Effector CD4-positive, alpha-beta T cell (primary cell): ENCODE results near the gene TRERF1.
"Not testable (repeated sequence)": the region's sequence is repeated elsewhere in the genome, so short reads cannot be mapped to it uniquely, and the experiment has no call there.

ENCODE experiments used
- DNase-seq: peaks from one replicate; pipeline ENCODE4 v3.0.0-alpha.2; 2020

TRERF1 gene

GRCh38 chr6:42236682-42237473, 214.8 kb downstream of the TRERF1 start:
- DNase-seq: no peak

- no peak for DNase-seq
Measured at GRCh38 chr6:42236030-42236429, 215.7 kb downstream of the TRERF1 start.

- no peak for DNase-seq
Measured at GRCh38 chr6:42232035-42232434, 219.7 kb downstream of the TRERF1 start.

DNA sequence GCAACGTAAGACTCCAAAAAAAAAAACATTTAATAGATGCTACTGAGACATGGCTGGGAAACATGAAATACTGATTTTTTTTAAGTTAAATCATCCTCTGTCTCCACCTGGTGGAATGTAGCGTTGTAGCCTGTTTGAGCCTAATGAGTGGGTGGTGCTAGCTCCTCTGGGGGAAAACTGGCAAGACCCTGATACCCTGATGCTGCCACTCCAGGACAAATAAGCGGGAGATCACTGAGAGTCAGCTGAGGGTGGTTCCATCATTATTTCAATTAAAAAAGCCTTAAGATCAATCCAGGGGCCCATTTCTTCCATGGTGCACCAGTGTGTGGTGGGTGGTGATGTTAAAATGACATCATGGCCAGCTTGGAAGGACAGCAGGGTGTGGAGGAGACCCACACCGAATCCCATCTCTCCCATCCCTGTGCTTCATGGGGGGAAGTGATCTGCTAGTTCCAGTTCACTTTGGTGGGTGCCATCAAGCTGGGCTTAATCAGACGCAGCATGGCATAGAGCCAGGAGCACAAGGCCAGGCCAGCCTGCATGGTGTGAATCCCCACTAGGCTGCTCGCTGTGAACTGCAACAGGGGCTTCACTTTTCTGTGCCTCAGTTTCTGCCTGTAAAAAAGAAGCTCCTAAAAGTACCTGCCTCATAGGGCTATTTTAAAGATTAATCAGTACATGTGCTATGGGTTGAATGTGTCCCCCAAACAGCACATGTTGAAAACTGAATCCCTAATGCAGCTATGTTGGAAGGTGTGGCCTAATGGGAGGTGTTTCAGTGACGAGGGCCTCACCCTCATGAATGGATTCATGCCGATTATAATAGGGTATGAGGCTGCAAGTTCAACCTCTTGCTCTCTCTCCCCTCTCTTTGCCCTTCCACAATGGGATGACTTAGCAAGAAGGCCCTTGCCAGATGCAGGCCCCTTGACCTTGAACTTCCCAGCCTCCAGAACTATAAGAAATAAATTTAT, 221.1 kb downstream of the TRERF1 start:
- DNase-seq: no peak

GRCh38 chr6:42229506-42230119, 222.1 kb downstream of the TRERF1 start:
- no peak for DNase-seq

DNA sequence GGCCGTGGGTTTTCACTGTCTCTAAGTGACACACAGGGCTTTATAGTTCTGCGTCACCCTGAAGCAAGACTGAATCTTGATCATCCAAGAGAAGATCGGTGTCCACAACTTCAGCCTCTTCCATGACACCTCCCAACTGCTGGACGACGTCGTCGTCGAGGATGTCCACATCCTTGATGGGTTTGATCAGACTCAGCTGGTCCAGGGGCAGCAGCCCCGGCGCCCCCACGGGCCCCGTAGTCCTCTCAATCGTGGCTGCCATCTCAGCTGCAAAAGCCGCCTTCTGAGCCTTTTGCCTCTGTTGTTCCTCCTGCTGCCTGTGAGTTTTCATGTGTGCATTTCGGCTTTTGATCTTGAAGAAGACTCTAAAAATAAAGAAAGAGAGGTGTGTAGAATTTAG, 223.4 kb downstream of the TRERF1 start:
- DNase-seq: no peak

GRCh38 chr6:42227173-42227850, 224.4 kb downstream of the TRERF1 start:
- no peak for DNase-seq

DNA sequence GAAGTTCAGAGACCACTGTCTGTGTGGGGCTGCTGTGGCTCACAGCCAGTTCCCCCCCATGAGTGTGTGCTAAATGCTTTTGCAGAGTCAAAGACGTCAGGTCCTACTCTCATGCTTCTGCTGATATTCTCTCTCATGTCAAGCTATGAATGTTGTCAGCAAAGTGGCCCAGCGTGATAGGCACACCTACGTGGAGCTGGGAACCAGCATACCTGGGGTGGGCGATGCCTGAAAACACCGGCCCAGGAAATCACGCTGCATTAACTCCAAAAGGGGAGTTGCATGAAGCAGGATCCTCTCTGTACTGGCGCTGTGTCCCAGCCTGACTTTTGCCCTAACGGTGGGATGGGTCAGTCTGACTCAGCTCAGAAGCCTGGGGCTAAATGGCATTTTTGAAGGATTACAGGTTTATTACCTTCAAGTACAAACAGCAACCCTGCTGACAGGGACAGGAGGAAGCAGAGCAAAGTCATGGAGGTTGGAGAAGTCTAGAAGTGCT, 225.0 kb downstream of the TRERF1 start:
- DNase-seq: no peak

DNA sequence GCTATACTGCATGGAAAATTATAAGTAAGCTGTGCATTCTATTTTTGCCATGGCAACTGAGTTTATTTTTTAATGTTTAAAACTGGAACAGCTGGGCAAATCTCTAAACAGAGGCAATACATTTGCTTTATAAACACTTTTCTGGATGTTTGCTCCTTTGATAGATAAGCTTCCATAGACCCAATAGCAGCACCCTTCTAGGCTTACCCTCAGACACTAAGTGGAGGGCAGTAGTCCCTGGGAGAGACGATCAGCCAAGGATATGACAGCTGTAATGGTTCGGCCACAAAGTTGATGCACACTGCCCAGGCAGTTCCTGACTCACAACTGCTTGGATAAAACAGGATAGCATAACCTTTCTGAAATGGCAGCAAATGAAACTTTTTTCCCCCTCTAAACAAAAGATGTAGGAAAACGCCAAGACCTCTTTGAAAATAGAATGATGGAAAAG, 225.5 kb downstream of the TRERF1 start:
- no peak for DNase-seq

GRCh38 chr6:42225419-42225818, 226.3 kb downstream of the TRERF1 start:
- DNase-seq: no peak

DNA sequence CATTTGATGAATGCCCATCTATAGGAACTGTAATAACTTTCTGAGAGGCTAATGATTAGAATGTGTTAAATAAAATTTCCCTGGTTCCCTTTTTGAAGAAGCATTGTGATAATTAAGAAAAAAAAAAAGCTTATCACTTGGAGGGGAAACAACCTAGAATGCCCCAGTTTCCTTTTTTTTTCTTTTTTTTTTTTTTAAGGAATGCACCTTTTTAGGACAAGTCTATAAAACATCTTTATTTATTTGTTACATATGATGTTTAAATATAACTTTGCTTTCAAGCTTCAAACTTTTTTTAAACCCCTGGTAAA, 226.7 kb downstream of the TRERF1 start:
- no peak for DNase-seq

- DNase-seq: no peak
Measured at GRCh38 chr6:42224222-42225028, 227.3 kb downstream of the TRERF1 start.

DNA sequence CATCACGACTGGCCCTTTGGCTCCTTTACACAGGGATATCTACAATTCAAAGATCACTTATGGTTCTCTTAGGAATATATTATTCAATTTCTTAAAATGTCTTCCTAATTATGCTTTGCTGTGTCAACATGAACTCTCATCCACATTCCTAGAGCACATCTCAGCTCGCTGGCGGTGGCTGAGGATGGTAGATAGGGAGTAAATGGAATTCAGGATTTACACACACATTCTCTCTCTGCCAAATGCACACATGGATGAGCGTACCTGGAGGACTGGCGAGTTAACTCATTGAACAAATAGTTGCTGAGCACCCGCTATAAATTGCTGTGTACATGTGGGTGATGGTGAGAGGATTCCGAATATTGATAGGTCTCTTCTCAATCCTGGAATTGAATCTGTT, 229.3 kb downstream of the TRERF1 start:
- no peak for DNase-seq

DNA sequence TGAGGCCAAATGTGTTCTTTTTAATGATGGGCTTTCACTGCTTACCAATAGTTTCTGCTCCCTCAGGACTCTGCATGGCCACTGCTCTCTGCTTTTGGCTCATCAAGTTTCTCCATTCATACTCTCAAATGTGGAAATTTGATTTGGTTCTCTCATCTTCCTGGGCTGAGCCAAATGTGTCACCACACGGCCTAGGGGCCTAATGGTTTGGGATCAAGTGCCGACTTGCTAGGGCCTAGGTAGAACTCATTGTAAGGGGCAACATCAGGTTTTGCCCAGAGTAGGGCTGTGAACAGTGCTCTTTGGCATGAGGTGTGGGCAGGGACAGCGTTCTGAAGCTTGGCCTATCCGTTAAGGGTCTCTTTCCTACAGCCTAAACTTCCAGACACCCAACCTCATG, 230.2 kb downstream of the TRERF1 start:
- DNase-seq: no peak

DNA sequence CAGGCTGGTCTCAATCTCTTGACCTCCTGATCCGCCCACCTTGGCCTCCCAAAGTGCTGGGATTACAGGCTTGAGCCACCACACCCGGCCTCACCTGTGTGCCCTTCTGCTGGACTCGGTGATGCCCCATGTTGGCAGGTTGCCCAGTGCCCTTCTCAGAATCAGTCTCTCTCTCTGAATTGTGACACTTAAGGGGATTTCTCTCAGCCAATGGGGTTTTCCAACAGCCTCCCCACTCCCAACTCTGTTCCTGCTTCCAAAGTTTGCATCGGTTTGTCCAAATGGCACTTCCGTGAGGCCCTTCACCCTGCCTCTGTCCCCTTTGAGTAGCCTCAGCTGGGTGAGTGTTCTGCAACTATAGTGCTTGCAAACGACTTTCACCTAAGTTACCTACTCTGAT, 230.9 kb downstream of the TRERF1 start:
- DNase-seq: no peak

DNA sequence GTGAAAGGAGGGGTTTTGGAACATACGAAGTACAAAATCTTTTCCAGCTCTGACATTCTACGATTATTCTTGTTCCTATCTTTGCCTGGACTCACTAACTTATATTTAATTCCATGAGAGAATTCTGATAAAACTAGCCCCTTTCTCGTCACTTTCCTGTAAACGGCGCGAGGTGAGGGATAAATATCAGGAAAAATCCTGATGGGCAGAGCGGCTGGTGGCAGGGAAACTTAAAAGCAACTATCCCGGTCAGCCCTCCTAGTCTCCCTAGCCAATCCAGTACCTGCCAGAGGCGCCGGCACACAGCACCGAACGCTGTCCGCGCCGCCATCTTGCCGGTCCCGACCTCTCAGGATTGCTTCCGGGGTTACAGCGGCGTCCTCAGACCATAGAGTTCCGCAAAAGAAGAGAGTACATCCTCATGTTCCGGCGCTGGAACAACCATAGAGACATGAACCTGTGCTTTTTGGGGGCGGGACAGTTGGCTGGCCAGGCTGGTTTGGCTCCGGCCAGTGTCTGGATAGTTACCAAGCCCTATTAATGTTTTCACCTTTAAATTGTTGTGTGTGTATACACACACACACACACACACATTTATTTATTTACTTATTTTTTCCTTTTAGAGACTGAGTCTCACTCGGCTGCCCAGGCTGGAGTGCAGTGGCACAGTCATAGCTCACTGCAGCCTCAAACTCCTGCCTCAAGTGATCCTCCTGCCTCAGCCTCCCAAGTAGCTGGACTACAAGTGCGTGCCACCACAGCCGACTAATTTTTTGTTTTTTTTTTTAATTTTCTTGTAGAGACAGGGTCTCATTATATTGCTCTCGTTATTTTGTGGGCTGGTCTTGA, 234.0 kb downstream of the TRERF1 start, which contains the start of gene MRPS10:
Gene MRPS10, minus strand, starts transcription at position 343 of the 849 bp plus-strand sequence. Its CDS starts 12 bp downstream, at position 331.
- DNase-seq: peak; percentile 91

DNA sequence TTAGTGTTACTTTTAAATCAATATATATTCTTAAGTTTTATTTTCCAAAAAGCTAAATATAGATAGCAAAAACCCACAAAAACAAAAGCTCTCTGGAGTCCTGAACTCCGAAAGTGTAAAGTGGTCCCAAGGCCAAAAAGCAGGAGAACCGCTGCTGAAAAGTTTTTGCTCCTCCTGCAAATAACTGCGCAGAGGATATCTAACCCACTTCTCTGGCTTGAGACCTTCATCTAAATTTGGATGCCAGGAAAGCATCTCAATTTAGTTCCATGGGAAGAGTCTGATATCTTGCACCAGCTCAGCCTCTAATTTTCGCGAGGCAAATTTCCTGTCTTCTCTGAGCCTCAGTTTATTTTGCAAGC, 234.6 kb downstream of the TRERF1 start:
- no peak for DNase-seq

- DNase-seq: not testable (repeated sequence)
Measured at GRCh38 chr6:42216495-42216894, 235.2 kb downstream of the TRERF1 start.

GRCh38 chr6:42212442-42212841, 239.3 kb downstream of the TRERF1 start:
- DNase-seq: no peak

- no peak for DNase-seq
Measured at GRCh38 chr6:42211726-42212125, 240.0 kb downstream of the TRERF1 start.

- DNase-seq: no peak
Measured at GRCh38 chr6:42210551-42210950, 241.2 kb downstream of the TRERF1 start.
